Activated CD8-positive, alpha-beta memory T cell treated with anti-CD3 and anti-CD28 coated beads, Interleukin-2, amount 50 U/mL, for 48 hours (primary cell): ENCODE measurements around the gene DOHH.
"Not testable (repeated sequence)": the region's sequence is repeated elsewhere in the genome, so short reads cannot be mapped to it uniquely, and the experiment has no call there.

Experiments
- DNase-seq: peaks from one replicate; pipeline ENCODE4 v3.0.0-alpha.2; 2020

Gene DOHH

GRCh38 chr19:3456925-3457527, 43.4 kb downstream of the DOHH start:
- DNase-seq: no peak

GRCh38 chr19:3455960-3456601, 44.4 kb downstream of the DOHH start:
- no peak for DNase-seq

GRCh38 chr19:3455393-3455955, 45.0 kb downstream of the DOHH start:
- DNase-seq: no peak

- no peak for DNase-seq
These were observed 45.6 kb downstream of the DOHH start for GRCh38 chr19:3454656-3455392.

GRCh38 chr19:3453840-3454239, 46.6 kb downstream of the DOHH start:
- no peak for DNase-seq

GRCh38 chr19:3452942-3453214, 47.6 kb downstream of the DOHH start:
- not testable (repeated sequence) for DNase-seq

- DNase-seq: no peak
These were observed 48.1 kb downstream of the DOHH start for GRCh38 chr19:3452171-3452941.

GRCh38 chr19:3451451-3451866, 49.0 kb downstream of the DOHH start:
- DNase-seq: no peak

- DNase-seq: no peak
These were observed 49.6 kb downstream of the DOHH start for GRCh38 chr19:3450796-3451411.

GRCh38 chr19:3448616-3449334, 51.7 kb downstream of the DOHH start:
- DNase-seq: no peak

GRCh38 chr19:3446657-3447056, 53.8 kb downstream of the DOHH start:
- not testable (repeated sequence) for DNase-seq

- DNase-seq: no peak
These were observed 55.7 kb downstream of the DOHH start for GRCh38 chr19:3444695-3445234.

GRCh38 chr19:3443840-3444694, 56.4 kb downstream of the DOHH start:
- no peak for DNase-seq

GRCh38 chr19:3442487-3443071, 57.9 kb downstream of the DOHH start:
- DNase-seq: no peak

- no peak for DNase-seq
These were observed 58.5 kb downstream of the DOHH start for GRCh38 chr19:3441986-3442329.

GRCh38 chr19:3441089-3441985, 59.1 kb downstream of the DOHH start:
- DNase-seq: no peak
